GM19372 (cell line): ENCODE measurements around the gene SRM.
"Not testable (repeated sequence)": the region's sequence is repeated elsewhere in the genome, so short reads cannot be mapped to it uniquely, and the experiment has no call there.

Source experiments
- ATAC-seq: cut with Tn5 transposase; IDR thresholded peaks from one replicate; pipeline ENCODE4 v1.9.1; 2021; ENCODE audit warnings: mild to moderate bottlenecking, low read depth, moderate library complexity; ENCODE audit not compliant: unreplicated experiment

Gene SRM

DNA sequence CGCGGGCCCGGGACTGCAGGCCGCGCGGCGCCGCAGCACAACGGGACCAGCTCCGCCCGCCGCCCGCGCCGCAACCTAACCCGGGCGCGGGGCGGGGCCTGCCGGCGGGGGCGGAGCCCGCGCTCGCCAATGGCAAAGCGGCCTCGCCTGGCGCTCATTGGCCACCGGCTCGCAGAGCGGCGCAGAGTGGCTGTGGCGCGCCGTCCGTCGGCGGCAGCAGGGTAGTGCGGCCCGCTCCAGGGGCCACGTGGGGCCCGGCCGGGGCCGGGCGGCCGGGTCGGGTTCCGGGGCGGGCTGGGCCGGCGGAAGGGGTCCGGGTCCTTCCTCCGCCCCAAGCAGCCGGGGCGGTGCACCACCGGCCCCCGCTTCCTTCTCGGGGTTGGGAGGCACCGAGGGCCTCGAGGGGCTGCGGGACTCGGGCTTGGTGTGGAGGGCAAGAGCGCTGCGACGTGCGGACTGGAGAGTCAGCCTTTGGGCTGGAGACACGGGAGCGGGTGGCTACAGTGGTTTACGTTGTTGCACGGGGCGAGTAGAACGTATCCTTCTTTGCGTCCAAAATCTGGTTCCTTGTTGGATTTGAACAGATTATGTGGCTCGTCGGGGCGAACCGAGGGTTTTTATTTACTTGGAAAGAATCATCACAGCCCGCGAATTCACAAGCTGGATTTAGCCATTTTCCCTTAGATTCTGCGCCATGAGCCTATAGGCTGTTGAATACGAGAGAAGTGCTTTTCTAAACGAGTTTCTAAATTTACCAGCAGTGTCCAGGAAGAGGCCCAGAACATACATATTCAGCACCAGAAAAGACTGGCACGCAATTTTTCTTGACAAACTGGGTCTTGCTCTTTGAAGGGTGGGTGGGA, at the start of gene SRM:
SRM (minus strand) TSS at position 51 of the 863 bp plus-strand sequence. CDS start 75 bp downstream, outside the sequence.
- ATAC-seq: peak; percentile 92

DNA sequence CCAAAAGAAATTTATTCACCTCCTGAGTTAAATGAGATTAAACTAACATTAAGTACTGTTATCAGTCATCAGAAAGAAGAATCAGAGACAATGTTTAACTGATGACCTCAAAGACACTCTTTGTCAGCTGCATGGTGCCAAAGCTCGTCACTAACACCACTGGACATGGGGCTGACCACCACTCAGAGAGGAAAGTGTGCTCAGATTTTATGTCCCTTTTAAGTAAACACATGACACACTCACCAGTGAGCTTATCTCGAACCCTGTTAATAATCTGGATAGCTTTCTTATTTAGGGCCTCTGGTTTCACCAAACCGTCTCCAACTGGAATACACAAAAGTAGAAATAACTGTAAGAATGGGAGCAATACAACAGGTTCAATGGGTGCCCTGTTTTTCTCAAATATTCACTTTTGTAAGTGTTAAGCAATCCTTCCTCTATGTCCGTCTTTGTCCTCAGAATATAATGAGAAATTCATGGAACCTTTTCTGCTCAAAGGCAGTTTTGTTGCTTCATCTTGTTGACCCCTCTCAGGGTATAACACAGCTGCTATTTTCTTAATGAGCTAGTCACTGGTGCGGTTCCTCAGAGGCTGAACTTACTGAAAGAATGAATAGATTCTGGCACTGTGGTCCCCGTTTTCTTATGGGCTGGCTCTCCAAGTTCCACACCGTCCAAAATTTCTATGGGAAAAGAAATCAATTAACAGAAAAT, 49.4 kb upstream of the SRM start:
- no peak for ATAC-seq

DNA sequence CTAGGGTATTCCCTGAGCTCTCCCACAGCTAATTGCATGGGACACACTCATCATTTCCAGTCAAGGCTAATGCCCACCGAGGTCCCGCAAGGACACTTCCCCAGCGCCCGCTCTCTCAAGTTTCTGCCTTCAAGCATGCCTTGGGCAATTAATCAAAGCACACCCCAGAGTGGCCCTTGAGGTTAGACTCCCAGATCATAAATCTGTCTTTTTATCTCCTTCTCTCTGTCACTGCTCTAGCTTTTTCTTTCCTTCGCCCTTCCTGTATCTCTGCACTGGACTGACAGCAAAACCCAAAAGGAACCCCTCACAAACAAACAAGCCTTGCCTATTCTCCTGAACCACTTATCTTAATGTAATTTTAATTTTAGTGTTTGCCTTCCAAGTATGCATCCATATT, 47.8 kb upstream of the SRM start:
- no peak for ATAC-seq

DNA sequence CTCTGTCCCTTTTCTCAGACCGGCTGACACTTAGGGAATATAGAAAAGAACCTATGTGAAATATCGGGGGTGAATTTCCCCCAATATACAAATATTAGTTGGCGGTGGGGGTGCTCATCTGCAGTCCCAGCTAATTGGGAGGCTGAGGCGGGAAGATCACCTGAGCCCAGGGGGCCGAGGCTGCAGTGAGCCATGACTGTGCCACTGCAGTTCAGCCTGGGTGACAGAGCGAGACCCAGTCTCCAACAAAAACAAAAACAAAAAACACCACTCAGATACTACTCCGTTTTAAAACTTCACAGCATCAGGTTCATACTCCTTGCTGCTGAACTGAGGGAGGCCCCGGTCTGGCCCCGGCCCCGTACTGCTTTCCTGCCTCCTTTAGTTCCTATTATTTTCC, 45.8 kb upstream of the SRM start:
- ATAC-seq: no peak

DNA sequence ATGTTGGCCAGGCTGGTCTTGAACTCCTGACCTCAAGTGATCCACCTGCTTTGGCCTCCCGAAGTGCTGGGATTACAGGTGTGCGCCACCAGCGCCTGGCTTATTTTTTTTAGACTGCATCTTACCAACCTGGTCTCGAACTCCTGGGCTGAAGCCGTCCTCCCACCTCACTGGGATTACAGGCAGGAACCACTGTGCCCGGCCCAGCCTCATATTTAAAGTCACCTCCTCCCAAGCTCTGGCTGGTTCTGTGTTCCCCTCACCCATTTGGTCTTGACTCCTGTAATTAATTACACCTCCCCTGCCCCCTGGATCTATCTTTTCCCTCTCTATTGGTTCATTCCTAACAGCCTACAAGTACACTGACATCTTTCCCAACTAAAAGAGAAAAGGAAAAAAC, 41.5 kb upstream of the SRM start:
- ATAC-seq: no peak

DNA sequence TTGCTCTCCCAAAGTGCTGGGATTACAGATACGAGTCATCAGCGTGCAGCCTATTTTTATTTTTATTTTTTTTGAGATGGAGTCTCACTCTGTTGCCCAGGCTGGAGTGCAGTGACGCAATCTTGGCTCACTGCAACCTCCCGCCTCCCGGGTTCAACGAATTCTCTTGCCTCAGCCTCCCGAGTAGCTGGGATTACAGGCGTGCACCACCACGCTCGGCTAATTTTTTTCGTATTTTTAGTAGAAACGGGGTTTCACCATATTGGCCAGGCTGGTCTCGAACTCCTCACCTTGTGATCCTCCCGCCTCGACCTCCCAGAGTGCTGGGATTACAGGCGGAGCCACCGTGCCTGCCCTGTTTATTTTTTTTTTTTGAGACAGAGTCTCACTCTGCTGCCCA, 41.0 kb upstream of the SRM start:
- ATAC-seq: not testable (repeated sequence)

DNA sequence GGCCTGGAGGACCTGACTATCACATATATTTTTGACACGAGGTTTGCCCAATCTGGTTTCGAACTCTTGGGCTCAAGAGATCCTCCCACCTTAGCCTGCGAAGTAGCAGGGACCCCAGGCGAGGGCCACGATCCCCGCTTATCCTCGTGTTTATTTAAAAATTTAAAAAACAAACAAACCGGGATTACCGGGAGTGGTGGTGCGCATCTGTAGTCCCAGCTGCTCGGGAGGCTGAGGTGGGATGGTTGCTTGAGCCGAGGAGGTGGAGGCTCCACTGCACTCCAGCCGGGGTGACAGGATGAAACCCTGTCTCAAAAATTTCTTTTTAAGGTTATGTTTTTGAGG, 40.3 kb upstream of the SRM start:
- no peak for ATAC-seq

DNA sequence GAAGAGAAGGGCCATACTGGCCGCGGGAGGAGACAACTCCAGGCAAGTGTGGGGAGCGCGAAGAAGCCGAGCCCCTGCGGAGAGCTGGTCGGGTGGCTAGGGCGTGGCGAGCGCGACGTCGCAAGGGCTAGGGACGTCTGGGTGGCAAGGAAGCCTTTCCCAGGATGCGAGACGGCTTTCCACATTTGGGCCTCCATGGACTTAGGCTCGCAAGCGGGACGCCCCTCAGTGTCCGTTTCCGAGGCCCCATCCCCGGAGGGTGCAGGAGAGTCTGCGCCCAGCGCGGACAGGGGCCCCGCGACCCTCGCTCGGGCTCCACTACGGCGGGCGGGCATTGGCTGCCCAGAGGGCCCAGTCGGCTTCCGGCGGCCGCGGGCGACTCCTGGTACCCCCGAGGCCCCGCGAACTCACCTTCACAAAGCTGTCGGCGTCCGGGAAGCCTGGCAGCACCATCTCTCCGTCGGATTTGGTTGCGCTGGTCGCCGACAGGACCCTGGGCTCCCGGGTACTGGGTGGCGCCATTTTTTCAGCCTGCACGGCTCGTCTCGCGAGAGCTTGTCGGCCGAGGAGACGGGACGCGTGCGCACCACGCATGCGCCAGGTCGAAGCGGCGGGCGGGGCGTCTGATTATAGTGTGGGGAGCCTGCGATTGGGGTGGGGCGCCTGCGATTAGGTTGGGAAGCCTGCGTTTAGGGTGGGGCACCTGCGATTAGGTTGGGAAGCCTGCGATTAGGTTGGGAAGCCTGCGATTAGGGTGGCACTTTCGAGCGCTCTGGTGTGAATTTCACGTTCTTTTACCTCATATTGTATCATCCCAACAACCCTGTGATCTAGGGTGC, 39.7 kb upstream of the SRM start, which contains the start of gene EXOSC10:
EXOSC10 (minus strand) TSS at position 560 of the 839 bp plus-strand sequence; CDS start at position 522, 38 bp downstream.
- peak; percentile 90 for ATAC-seq

DNA sequence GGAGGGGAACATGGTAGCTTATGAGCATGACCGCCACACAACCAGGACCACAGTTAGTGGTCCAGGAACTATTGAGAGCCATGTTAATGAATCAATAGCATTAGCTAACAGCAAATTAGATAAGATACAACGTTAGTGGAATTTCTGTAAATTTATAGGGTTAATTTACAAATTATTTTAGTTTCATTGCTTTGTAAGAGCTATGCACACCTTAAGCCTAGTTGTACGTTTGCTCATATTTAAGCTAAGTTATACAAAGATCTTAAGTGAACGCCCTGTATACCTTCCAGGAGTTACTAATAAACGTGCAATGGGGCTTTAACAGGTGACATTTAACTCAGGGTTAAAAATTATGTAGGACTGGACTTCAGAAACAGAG, 39.1 kb upstream of the SRM start:
- no peak for ATAC-seq

DNA sequence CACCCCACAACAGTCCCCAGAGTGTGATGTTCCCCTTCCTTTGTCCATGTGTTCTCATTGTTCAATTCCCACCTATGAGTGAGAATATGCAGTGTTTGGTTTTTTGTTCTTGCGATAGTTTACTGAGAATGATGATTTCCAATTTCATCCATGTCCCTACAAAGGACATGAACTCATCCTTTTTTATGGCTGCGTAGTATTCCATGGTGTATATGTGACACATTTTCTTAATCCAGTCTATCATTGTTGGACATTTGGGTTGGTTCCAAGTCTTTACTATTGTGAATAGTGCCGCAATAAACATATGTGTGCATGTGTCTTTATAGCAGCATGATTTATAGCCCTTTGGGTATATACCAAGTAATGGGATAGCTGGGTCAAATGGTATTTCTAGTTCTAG, 24.0 kb upstream of the SRM start:
- not testable (repeated sequence) for ATAC-seq

DNA sequence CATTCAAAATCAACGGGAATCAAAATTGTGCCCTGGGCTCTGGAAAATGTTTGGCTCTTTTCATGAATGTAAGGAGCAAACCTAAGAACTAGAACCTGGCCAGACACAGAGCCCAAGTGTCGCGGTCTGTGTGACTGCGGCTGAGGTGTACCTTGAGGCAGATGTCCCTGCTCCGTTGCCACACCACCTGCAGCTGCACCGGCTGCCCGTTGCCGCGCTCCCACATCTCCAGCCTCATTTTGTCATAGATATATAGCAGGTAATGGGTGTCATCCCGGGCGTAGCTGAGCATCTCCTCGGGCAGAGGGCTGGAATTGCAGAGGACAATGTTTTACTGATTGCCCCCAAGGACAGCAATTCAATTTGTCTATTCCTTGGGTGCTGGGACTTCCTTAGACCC, 21.1 kb upstream of the SRM start:
- ATAC-seq: no peak

DNA sequence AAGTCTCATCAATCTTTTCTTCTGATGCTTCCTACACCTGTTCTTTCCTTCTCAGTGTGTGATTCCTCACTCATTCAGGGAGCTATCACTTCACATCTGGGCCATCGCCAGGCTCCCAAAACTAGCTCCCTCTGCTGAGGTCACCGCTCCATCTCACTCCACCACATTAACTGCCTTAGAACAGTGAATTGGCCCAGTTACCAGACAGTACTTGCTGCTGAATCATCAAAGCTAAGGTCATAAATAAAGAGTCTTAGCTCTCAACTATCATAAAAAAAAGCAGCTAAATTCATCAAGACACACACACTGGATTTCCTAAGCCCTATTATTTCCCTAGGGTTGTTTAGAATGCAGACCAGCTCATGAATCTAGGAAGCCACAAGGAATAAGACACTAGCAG, 18.8 kb upstream of the SRM start:
- no peak for ATAC-seq

DNA sequence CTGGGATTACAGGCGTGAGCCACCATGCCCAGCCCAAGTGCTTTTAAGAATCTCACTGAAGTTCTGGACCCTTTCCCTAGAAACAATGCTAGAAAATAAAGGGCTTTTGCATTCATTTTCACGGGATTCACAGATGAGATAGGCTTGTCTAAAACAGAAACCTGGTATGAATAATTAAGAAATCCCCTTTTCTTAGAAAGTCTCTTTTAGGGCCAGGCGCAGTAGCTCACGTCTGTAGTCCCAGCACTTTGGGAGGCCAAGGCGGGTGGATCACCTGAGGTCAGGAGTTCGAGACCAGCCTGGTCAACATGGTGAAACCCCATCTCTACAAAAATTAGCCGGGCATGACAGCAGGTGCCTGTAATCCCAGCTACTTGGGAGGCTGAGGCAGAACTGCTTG, 13.6 kb upstream of the SRM start:
- ATAC-seq: not testable (repeated sequence)

DNA sequence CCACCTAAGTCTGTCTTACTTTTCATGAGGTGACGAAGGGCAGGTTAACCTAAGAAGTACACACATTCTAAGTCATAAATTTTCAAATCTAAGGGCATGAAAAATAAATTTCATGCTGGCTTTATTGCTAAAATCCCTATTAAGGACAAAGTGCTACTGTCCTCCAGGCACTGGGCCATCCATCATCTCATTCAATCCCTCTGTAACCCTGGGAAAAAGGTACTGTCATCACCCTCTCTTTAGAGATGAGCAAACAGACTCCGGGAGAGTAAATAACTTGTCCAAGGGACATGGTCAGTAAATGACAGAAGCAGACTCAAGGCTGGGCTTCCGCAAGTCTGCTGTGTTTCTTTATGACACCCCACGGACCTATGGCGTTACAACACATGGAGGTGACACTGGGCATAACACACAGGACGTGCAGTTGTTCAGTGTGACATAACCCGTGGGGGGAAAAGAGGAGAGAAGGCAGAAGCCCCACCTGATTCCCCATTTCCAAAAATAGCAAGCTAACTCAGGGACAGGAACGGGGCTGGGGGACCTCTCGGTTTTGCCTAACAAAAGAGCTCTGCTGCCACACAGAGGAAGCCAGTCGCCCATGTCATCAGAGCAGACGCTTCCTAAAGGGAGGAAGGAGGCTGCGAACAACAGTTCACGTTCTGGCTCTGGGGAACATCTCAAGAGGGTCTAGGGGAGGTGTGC, 12.5 kb upstream of the SRM start:
- ATAC-seq: no peak

DNA sequence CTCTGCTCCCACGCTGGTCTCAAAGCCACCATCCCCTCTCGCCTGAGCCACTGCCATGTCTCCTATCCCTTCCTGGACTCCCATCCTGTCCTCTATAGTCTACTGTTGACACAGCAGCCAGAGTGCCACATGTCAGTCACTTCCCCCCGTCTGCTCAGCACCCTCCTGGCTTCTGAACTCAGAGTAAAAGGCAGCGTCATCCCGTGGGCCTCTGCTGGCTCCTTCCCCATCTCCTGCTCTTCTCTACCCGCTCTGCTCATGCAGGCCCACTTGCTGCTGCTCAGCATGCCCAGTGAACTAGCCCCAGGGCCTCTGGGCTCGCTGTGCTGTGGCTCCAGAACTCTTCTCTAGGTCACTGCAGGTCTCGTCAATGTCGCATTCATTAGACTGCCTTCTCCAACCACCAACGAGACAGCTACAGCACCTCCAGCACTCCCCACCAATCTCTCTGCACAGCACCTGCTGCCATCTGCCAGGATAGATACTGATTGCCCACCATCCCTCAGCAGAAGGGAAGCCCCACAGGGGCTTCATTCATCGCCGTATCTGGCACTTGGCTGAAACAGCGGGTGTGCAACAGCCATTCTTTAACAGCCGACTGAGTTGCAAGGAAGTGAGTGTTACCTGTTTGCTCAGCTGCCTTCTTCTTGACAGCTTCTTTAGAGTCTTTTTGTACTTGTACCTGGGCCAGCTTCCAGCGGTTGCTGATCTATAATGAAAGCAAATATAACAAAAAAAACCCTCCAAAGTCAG, 11.8 kb upstream of the SRM start:
- no peak for ATAC-seq

DNA sequence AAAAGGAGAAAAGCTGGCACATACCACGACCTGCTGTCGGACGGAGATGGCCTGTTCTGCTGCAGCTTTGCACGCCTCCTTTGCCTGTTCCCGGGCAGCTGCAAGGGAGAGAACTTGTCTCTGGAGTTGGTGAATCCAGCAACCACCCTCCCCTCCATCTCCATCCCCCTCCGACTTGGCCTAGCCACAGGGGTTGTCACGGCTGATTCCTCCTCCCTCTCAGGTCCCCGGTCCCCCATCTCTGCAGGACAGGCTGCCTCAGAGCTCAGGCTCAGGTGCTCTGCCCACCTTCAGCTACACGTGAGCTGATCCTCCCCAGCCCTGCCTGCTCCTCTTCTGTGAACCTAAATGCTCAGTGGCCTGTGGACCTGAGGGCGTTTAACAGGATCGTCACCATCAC, 11.1 kb upstream of the SRM start:
- ATAC-seq: no peak

DNA sequence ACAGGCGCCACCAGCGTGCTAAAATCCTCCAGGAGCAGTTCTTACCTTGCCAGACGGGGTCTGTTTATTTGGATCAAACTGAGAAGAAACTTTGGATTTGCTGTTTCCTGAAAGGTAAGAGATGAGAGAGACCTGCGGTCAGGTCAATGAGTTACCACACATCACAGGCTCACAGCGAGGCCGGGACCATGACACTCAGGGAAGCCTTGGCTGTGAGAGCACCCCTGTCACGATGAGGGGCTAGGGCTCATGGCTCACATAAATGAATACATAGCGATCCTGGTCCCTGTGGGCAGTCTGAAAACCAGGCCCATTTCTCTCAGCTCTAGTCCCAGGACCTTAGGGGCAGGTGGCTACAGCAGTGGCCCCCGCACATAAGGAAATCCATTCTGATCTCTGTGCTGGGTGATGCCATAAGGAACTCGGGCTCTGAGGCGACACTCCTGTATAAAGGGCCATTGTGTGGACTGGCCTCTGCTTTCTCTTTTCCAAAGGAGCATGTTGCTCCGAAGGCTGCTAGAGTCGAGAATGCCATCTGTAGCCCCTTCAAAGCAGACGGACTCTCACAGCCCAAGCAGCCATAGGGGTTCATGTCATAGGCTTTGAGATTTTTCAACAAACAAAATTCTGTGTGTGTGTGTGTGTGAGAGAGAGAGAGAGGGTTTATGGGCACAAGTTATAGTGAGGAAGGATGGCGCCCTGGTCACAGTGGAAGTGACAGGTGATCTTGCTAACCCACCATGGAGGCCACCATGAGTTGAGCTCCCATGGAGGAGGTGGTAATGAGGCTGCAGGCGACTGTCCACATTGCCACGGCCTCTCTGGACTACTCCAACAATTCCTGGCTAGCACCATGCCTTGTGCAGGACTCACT, 9.0 kb upstream of the SRM start:
- ATAC-seq: no peak

DNA sequence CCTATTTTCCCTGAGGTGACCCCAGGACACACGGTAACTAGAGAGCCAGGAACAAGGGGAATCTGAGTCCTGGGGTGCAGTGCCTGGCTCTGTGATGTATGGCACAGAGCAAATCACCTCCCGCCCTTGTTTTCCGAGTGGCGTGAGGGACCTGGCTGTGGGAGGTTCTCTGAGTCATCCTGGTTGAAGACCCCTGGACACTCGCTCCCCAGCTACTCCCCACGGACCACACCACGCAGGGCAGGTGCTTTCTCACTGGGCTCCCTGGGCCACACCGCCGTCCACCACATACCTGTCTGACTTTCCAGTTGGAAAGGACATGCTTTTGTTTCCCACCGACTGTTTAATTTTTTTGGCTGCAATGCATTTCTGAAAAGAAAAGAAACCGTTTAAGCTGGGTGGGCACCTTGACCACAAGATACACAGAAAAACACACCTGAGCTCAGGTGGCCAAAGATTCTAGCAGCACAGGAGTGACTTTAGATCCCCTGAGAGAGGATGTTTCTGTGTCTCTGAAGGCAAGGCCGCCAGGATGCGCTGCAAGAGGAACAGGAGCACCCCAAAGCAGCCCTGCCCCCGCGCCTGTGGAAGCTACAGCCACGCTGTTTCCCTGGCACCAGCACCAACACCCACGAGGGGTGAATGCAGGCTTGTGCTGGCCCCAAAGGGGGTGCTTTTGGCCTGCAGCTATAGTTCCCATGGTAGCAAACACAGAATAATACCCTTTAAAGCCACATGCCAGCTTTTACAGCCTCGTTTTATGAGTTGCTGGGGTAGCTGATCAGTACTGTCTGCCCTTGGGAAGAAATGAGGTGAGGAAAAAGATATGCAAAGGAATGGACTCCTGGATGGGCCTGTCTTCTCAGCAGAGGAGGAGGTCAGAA, 8.1 kb upstream of the SRM start:
- ATAC-seq: no peak
